LNCAP (cell line): ENCODE results near the gene EFCAB12.

ENCODE experiments used
- TF ChIP-seq, protein P1 (sequence below): fragments of 450-650 bp; IDR thresholded peaks from 2 replicates; pipeline ENCODE4 v1.5.1; 2017; ENCODE audit warnings: mild to moderate bottlenecking

EFCAB12 gene

DNA sequence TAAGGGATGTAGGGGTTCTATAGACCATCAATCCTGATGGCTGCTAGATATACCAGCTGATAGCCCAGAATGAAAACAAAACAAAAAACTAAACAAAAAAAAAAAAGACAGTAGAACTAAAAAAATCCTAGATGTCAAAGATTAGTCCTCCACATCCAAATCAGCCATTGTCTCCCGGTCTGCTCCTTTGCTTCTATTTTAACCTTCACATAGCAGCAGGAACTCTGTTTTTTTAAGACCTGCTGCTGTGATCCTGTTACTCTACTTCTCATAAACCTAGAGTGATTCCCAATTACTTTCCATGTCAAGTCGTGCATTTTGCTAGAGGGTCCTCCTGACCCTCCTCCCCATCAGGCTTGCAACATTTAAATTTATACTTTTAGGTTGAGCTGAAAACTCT is 14.1 kb upstream of the EFCAB12 start:
- TF ChIP-seq, protein P1, sequence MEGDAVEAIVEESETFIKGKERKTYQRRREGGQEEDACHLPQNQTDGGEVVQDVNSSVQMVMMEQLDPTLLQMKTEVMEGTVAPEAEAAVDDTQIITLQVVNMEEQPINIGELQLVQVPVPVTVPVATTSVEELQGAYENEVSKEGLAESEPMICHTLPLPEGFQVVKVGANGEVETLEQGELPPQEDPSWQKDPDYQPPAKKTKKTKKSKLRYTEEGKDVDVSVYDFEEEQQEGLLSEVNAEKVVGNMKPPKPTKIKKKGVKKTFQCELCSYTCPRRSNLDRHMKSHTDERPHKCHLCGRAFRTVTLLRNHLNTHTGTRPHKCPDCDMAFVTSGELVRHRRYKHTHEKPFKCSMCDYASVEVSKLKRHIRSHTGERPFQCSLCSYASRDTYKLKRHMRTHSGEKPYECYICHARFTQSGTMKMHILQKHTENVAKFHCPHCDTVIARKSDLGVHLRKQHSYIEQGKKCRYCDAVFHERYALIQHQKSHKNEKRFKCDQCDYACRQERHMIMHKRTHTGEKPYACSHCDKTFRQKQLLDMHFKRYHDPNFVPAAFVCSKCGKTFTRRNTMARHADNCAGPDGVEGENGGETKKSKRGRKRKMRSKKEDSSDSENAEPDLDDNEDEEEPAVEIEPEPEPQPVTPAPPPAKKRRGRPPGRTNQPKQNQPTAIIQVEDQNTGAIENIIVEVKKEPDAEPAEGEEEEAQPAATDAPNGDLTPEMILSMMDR, result no peak

DNA sequence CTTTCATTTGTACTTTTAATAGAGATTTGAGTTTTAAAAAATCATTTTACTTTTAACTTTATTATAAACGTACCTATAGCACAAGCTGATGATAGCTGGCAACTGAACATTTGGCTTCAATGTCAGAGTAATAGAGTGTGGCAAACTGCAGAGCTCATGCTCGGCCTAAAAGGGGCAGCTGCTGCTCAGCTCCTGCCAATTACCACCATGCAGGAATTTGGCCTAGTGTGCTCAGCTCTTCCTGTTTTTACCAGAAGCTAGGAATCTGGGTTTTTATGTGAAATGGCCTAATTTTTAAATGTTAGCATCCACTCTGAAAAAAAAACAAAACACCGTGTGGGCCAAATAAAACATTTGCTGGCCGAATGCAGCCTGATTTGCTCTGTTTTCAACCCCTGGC is 13.3 kb upstream of the EFCAB12 start:
- TF ChIP-seq, protein P1, result no peak

DNA sequence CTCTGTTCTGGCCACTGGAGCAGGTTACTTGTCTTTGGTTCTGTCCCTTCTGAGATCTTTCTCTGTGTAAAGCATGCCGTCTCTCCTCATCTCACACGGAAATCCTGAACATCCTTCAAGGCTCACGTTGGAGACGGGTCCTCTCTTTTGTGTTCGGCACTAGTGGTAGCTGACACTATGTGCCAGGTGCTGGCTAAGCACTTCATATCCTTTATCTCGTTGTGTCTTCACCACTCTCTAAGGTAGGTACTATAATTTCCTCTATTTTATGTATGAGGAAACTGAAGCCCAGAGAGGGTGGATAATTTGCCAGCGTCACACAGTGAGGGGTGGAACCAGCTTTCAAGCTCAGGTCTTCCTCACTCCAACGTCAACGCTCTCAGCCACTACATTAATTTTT is 12.8 kb upstream of the EFCAB12 start:
- TF ChIP-seq, protein P1, result no peak

DNA sequence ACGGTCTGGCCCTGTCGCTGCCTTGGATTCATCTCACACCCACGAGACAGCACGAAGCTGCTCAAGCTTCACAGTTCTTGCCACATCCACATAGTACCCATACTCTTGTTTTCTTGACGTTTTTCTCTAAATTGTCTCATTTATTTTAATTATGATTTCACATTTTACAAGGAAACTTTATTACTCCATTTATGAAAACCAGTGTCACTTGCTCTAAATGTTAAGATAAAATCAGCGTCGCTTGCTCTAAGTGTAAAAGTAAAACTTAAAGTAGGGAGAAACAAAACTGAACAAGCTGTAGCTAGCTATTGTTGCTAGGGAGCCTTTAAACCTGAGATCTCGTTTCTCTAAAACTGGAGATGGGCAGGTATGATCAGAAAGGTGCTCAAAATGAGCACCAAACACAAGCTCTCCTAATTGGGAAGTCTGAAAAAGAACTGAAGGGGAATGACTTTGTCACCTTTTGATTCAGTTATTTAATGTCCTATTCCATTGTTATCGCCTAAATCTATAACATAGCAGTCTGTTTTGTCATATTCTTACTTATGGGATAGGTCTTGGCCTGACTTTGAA is 12.3 kb upstream of the EFCAB12 start:
- TF ChIP-seq, protein P1, result no peak

DNA sequence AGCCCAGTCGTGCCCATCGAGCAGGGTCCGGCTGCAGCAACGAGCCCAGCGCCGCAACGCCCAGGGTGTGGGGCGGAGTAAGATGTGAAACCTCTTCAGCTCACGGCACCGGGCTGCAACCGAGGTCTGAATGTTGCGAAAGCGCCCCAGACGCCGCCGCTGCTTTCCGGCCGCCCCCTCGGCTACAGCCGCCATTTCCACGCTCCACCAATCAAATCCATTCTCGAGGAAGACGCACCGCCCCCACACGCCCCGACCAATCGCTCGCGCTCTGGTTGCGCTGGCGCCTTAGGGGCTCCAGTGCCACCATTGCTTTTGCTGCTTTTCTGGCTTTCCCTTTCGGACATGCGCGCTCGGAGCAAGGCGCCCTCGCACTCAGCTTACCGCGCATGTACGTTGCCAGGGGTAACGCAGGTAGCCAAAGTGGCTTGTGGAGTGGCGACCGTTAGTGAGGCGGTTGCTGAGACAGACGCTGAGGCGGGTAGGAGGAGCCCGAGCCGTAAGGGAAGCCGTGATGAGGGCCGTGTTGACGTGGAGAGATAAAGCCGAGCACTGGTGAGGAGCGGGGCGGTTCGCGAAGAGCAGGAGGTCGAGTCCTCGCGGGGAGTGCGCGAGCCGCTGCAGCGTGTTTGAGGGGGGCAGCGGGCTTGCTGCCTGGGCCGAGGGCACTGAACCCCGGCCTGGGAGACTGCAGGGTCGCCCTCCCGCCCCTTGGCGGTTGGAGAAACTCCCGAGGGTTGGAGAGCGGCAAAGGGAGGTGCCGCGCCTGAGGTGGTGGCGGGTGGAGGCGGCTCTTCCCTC is 11.6 kb upstream of the EFCAB12 start, which contains the start of the genes IFT122 and MBD4:
Gene IFT122 (plus strand): TSS at position 408 of the 801 bp plus-strand sequence. CDS start 107 bp downstream, at position 515.
Gene MBD4 (minus strand): TSS at position 132 of the 801 bp plus-strand sequence. CDS start 115 bp downstream, at position 17.
- TF ChIP-seq, protein P1, result no peak

DNA sequence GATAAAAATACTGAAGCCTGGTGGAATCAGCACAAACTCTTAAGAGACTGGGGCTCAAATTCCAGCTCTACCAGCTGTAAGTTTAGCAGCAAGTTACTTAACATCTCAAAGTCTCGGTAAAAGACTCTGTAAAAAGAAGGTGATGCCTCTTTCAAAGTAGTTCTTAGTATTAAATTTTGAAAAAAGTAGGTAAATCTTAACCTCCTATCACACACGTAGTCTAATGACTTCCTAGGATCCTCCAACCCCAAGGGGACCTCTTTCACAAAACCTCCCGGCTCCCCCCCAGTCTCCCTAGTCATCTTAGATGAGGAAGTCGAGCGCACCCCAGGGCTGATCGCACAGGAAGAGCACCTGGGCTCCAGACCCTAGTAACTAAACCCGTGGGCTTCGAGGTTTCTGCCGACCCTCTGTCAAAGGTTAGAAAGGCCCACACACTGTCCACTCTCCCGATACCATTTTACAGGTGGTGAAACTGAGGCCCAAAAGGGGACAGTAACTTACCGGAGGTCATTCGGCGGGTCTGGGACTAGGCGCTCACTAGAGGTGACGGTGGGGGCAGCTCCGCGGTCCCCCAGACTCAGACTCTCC is 10.9 kb upstream of the EFCAB12 start:
- TF ChIP-seq, protein P1, result no peak

DNA sequence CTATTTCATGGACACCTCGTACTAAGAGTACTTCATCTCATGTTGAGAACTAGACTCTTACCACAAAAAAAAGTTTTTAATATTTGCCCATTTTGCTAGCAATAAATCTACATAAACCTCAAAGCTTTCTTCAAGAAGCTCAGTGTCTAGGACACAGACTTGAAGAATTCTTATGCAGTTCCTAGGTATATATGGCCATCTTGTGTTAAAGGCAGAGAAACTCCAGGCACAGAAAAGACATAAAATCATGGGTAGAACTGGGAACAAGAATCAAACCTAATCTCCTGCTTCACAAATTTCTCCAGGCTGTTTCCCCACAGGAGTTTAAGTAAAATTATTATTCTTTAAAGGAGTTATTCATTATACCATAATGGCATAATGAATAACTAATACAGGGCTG is 6.9 kb upstream of the EFCAB12 start:
- TF ChIP-seq, protein P1, result no peak
